GM10266 (cell line): Measurements from ENCODE around the gene TNRC6A.
"Not testable (repeated sequence)": the region's sequence is repeated elsewhere in the genome, so short reads cannot be mapped to it uniquely, and the experiment has no call there.

Source experiments
- DNase-seq: peaks from one replicate; pipeline ENCODE4 v3.0.0; 2012; ENCODE audit errors: extremely low spot score
- TF ChIP-seq, protein P1 (sequence below): IDR thresholded peaks from 2 replicates; pipeline ENCODE4 v1.5.1; 2012; ENCODE audit warnings: mild to moderate bottlenecking, low read depth; ENCODE audit not compliant: control insufficient read depth, insufficient read depth; ENCODE audit errors: missing control alignments

Gene TNRC6A

DNA sequence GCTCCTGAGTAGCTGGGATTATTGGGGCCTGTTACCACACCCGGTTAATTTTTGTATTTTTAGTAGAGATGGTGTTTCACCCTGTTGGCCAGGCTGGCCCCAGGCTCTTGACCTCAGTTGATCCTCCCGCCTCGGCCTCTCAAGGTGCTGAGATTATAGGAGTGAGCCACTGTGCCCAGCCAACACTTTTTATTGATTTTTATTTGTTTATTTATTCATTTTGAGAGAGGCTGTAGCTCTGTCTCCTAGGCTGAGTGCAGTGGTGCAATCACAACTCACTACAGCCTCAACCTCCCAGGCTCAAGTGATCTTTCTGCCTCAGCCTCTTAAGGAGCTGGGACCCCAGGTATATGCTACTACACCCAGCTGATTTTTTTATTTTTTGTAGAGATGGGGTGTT is 54.7 kb downstream of the TNRC6A start:
- no peak for DNase-seq
- TF ChIP-seq, protein P1, sequence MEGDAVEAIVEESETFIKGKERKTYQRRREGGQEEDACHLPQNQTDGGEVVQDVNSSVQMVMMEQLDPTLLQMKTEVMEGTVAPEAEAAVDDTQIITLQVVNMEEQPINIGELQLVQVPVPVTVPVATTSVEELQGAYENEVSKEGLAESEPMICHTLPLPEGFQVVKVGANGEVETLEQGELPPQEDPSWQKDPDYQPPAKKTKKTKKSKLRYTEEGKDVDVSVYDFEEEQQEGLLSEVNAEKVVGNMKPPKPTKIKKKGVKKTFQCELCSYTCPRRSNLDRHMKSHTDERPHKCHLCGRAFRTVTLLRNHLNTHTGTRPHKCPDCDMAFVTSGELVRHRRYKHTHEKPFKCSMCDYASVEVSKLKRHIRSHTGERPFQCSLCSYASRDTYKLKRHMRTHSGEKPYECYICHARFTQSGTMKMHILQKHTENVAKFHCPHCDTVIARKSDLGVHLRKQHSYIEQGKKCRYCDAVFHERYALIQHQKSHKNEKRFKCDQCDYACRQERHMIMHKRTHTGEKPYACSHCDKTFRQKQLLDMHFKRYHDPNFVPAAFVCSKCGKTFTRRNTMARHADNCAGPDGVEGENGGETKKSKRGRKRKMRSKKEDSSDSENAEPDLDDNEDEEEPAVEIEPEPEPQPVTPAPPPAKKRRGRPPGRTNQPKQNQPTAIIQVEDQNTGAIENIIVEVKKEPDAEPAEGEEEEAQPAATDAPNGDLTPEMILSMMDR, result no peak

GRCh38 chr16:24789881-24790280 is 60.4 kb downstream of the TNRC6A start:
- TF ChIP-seq, protein P1, result no peak
- no peak for DNase-seq

DNA sequence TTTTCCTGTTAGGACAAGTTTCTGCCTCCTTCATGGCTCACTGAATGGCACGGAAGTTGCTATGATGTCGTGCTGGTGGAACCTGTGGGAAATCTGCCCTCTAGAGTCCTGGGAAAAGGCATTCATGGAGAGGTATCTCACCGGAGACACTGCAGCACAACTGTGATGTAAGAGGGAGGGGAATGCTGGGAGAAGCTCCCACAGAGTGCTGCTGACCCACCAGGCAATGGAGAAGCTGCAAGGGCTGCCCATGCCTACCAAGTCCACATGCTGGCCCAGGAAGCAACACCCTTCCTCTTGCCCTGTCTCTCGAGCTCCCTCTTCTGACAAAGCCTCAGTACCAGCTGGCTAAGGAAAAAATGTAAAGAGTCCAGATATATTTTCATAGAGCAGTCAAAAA is 71.1 kb downstream of the TNRC6A start:
- DNase-seq, result no peak
- TF ChIP-seq, protein P1, result peak; percentile 18

DNA sequence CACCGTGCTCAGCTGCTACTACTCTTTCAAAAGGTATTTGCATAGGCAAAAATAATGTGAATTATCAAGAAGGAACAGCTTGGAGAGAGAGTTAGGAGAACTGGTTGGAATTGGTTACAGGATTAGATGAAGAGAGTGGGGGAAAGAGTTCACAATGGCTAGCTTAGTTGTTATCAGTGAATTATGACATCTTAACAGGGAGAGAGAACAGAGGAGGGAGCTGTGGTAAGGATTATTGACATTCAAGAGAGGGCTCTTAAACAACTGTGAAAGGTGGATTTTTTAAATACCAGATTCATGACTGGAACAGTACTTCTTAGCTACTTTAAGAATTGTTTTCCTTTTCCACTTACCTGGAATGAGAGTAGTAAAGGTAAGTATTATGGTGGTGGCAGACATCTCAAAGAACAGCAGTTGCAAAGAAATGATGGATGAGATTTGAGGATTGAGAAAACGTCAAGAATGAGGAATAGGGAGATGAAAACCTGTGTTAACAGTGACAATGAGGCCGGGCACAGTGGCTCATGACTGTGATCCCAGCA is 72.4 kb downstream of the TNRC6A start:
- DNase-seq, result no peak

DNA sequence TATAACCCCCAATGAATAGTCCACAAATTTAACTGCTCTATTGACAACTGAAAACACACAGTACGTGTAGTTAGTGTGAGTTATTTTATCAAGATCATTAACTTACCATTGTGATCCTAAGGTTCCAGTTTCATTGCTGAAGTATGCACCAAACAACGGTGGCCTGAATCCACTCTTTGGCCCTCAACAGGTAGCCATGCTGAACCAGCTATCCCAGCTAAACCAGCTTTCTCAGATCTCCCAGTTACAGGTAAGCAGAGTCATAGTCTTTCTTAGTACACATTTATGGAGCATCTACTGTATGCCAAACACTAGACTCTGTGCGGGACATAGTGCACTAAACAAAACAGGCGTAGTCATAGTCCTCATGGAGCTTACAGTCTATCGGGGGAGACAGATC is 76.0 kb downstream of the TNRC6A start:
- TF ChIP-seq, protein P1, result no peak
- DNase-seq, result no peak

More for the DNA sequence above, 72.4 kb downstream of the TNRC6A start:
- TF ChIP-seq, protein P1, result no peak

- TF ChIP-seq, protein P1, result no peak
- DNase-seq, result no peak
Observed at GRCh38 chr16:24807301-24807700, 77.8 kb downstream of the TNRC6A start.

DNA sequence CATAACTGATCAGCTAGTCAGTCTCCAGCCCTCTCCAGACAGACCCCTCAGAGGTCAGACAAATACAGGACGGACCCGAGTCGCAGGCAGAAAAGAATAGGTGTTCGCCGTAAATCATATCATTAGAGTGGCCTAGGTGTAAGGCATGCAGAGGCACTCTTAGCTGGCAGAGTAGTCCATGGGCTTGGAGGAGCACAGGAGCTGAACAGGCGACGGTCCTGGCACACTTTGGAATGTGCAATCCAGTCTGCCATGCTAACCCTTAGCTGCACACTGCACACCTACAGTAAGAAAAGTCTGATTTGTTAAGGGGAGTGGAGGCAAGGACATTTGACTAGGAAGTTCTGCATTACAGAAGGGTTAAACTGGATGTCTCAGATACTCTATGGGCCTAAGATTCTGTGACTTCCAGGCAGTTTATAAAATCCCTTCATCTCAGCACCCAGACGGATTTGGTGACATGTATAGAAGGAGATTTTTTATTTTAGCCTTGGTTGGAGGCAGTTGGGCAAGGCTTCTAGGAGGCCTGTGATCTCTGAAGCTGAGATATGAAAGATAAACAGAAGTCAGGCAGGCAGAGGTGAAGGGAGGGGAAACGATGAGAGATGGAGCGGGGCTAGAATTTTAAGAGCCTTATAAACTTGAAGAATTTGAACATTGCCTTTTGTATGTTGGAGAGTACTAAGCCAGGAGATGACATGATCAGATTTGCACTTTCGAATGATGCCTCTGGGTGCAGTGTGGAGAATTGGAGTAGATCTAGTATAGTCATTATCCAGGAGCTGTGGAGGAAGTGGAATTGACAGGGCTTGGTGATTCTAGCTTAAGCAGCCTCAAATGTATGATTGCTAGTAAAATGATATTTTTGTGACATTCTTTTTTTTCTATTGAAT is 81.7 kb downstream of the TNRC6A start:
- DNase-seq, result no peak
- TF ChIP-seq, protein P1, result no peak

- DNase-seq, result not testable (repeated sequence)
Observed at GRCh38 chr16:24812813-24813212, 83.4 kb downstream of the TNRC6A start.
